Measurements from ENCODE around the gene CENPU. TPM values are rescaled to one million over a fixed set of nuclear protein-coding genes. Genes with fewer than 3 reads are reported as not detected.

CENPU gene
- total RNA-seq, 1 donor, result 16.8 TPM

- no peak for TF ChIP-seq CTCF (IDR thresholded peaks at IDR 0.05; ENCODE audit: insufficient read depth, low read depth, low read length)
- no peak overlapping the region for H3K4me3 ChIP-seq (ENCODE audit: low read depth, low read length)
- no peak for DNase-seq (ENCODE audit: low read depth)
Observed at GRCh38 chr4:184729946-184730345, 4.0 kb downstream of the CENPU start.

GRCh38 chr4:184728858-184729257 is 5.0 kb downstream of the CENPU start:
- DNase-seq (ENCODE audit: low read depth), result no peak
- no peak overlapping the region for H3K4me3 ChIP-seq (ENCODE audit: low read depth, low read length)
- no peak for TF ChIP-seq CTCF (IDR thresholded peaks at IDR 0.05; ENCODE audit: insufficient read depth, low read depth, low read length)

- H3K4me3 ChIP-seq (ENCODE audit: low read depth, low read length), result no peak overlapping the region
- no peak for DNase-seq (ENCODE audit: low read depth)
- no peak for TF ChIP-seq CTCF (IDR thresholded peaks at IDR 0.05; ENCODE audit: insufficient read depth, low read depth, low read length)
Observed at GRCh38 chr4:184727430-184727829, 6.5 kb downstream of the CENPU start.

- TF ChIP-seq CTCF (IDR thresholded peaks at IDR 0.05; ENCODE audit: insufficient read depth, low read depth, low read length), result no peak
- H3K4me3 ChIP-seq (ENCODE audit: low read depth, low read length), result no peak overlapping the region
- DNase-seq (ENCODE audit: low read depth), result no peak
Observed at GRCh38 chr4:184722798-184723197, 11.1 kb downstream of the CENPU start.

- no peak for TF ChIP-seq CTCF (IDR thresholded peaks at IDR 0.05; ENCODE audit: insufficient read depth, low read depth, low read length)
- no peak for DNase-seq (ENCODE audit: low read depth)
- no peak overlapping the region for H3K4me3 ChIP-seq (ENCODE audit: low read depth, low read length)
Observed at GRCh38 chr4:184721254-184721653, 12.6 kb downstream of the CENPU start.

GRCh38 chr4:184719407-184719806 is 14.5 kb downstream of the CENPU start:
- H3K4me3 ChIP-seq (ENCODE audit: low read depth, low read length), result no peak overlapping the region
- TF ChIP-seq CTCF (IDR thresholded peaks at IDR 0.05; ENCODE audit: insufficient read depth, low read depth, low read length), result no peak
- no peak for DNase-seq (ENCODE audit: low read depth)

- H3K4me3 ChIP-seq (ENCODE audit: low read depth, low read length), result no peak overlapping the region
- no peak for DNase-seq (ENCODE audit: low read depth)
- TF ChIP-seq CTCF (IDR thresholded peaks at IDR 0.05; ENCODE audit: insufficient read depth, low read depth, low read length), result no peak
Observed at GRCh38 chr4:184715526-184715925, 18.4 kb downstream of the CENPU start.
